Measurements from ENCODE around the gene SKA2.

SKA2 gene

GRCh38 chr17:59126809-59127417, 28.1 kb downstream of the SKA2 start:
- H3K27ac ChIP-seq (replicated peaks) = no peak overlapping the region
- H3K27me3 ChIP-seq (ENCODE audit: insufficient read depth, poor library complexity, severe bottlenecking) = no peaks in the 10 kb centered on the region
- DNase-seq (ENCODE audit: low read depth in 1 of 2, low spot score in 1 of 2) = no peak
- H3K4me3 ChIP-seq (replicated peaks; ENCODE audit: insufficient read depth, low read length) = no peak overlapping the region
- no peak for TF ChIP-seq POLR2AphosphoS5 (IDR thresholded peaks at IDR 0.05; ENCODE audit: low read depth)
- TF ChIP-seq REST (IDR thresholded peaks at IDR 0.05; ENCODE audit: insufficient replicate concordance, low read depth) = no peak
- TF ChIP-seq CTCF (IDR thresholded peaks at IDR 0.05; ENCODE audit: insufficient read depth, low read length) = no peak
- TF ChIP-seq SPI1 (IDR thresholded peaks at IDR 0.05; ENCODE audit: borderline replicate concordance, low read depth) = no peak
- TF ChIP-seq GABPA (IDR thresholded peaks at IDR 0.05; ENCODE audit: low read depth) = no peak

- no peak for DNase-seq (ENCODE audit: low read depth in 1 of 2, low spot score in 1 of 2)
- Histone ChIP-seq H3K4me3 (replicated peaks; ENCODE audit: insufficient read depth, low read length) (no peak overlapping the region), H3K27ac (replicated peaks) (no peak overlapping the region), H3K27me3 (ENCODE audit: insufficient read depth, poor library complexity, severe bottlenecking) (no peaks in the 10 kb centered on the region)
- TF ChIP-seq CTCF (IDR thresholded peaks at IDR 0.05; ENCODE audit: insufficient read depth, low read length) = no peak
- TF ChIP-seq POLR2AphosphoS5 (IDR thresholded peaks at IDR 0.05; ENCODE audit: low read depth) = no peak
- TF ChIP-seq GABPA (IDR thresholded peaks at IDR 0.05; ENCODE audit: low read depth) = no peak
- TF ChIP-seq SPI1 (IDR thresholded peaks at IDR 0.05; ENCODE audit: borderline replicate concordance, low read depth) = no peak
- TF ChIP-seq REST (IDR thresholded peaks at IDR 0.05; ENCODE audit: insufficient replicate concordance, low read depth) = no peak
Observed at GRCh38 chr17:59124665-59125064, 30.3 kb downstream of the SKA2 start.

- TF ChIP-seq POLR2AphosphoS5 (IDR thresholded peaks at IDR 0.05; ENCODE audit: low read depth) (no peak), CTCF (IDR thresholded peaks at IDR 0.05; ENCODE audit: insufficient read depth, low read length) (no peak), REST (IDR thresholded peaks at IDR 0.05; ENCODE audit: insufficient replicate concordance, low read depth) (no peak)
- Histone ChIP-seq H3K4me3 (replicated peaks; ENCODE audit: insufficient read depth, low read length) (no peak overlapping the region), H3K27me3 (ENCODE audit: insufficient read depth, poor library complexity, severe bottlenecking) (no peaks in the 10 kb centered on the region), H3K27ac (replicated peaks) (no peak overlapping the region)
- no peak for DNase-seq (ENCODE audit: low read depth in 1 of 2, low spot score in 1 of 2)
Observed at GRCh38 chr17:59121901-59122480, 33.0 kb downstream of the SKA2 start.
